K562 (cell line): ENCODE results near the gene CBFA2T3. TPM values are rescaled to one million over a fixed set of nuclear protein-coding genes. Genes with fewer than 3 reads are reported as not detected.
A peak's percentile ranks its signal among the peaks of the same experiment; 100 is the strongest.

Experiments used
- ATAC-seq: fragments of 200-7000 bp; cut with Tn5 transposase; 3 replicates; pipeline ENCODE4 v1.9.1; 2020; ENCODE audit warnings: moderate library complexity
- BruUV-seq: library from RNA; stranded (reverse); fragments of 400-500 nt; replicated peaks from 2 replicates; lab custom pipeline; 2021; lab: Mats Ljungman, UMichigan
- CTCF ChIA-PET: fragments of 300-600 bp; formaldehyde crosslinking; extraction: SDS; loops from one replicate; lab custom pipeline; 2021; ENCODE audit warnings: low intra/inter-chr PET ratio; lab: Yijun Ruan, JAX
- POLR2A ChIA-PET: fragments of 300-600, 350-650 bp; sonication (Branson Sonifier 250); formaldehyde crosslinking; extraction: SDS; loops from one replicate; lab custom pipeline; 2021; ENCODE audit warnings: antibody characterized with exemption, inconsistent platforms; lab: Yijun Ruan, JAX
- DNase-seq, 4 experiments: peaks; one replicate each; pipeline versions ENCODE4 v3.0.0 to v3.0.0-alpha.2; 2011 to 2018; ENCODE audit warnings: low spot score in 3 of 4, mixed read lengths in 3 of 4; ENCODE audit errors: extremely low read depth in 1 of 4
- FAIRE-seq: peaks from 2 replicates; lab custom pipeline; 2011; peaks lifted over from hg19 to GRCh38; lab: Jason Lieb, UNC
- H2AFZ ChIP-seq: 2 replicates; pipeline ENCODE4 v1.6.0; 2011; ENCODE audit warnings: low read depth, low read length, control low read depth, inconsistent platforms
- H3K27ac ChIP-seq: fragments of 200-600 bp; 3 replicates; pipeline ENCODE4 v1.8.0; 2011; ENCODE audit warnings: low read depth, mild to moderate bottlenecking, control low read depth, inconsistent platforms, low read length, moderate library complexity, mixed read lengths; ENCODE audit errors: extremely low read depth
- H3K27me3 ChIP-seq, 2 experiments: fragments of 300-600 bp in 1 of 2; 2 replicates in 1 of 2; 3 replicates in 1 of 2; pipeline versions ENCODE4 v1.6.0 to v1.8.0; 2011; ENCODE audit warnings: inconsistent platforms in 2 of 2, low read length in 2 of 2, mild to moderate bottlenecking in 1 of 2, mixed read lengths in 1 of 2, moderate library complexity in 1 of 2; ENCODE audit not compliant: control insufficient read depth in 2 of 2, insufficient read depth in 2 of 2
- H3K36me3 ChIP-seq: fragments of 300-600 bp; 3 replicates; pipeline ENCODE4 v1.8.0; 2011; ENCODE audit warnings: mild to moderate bottlenecking, low read length, inconsistent platforms; ENCODE audit not compliant: control insufficient read depth, insufficient read depth
- H3K4me1 ChIP-seq, 2 experiments: fragments of 200-600 bp in 1 of 2; replicated peaks in 1 of 2; 2 replicates in 1 of 2; 3 replicates in 1 of 2; pipeline versions ENCODE4 v1.5.1 to v1.8.0; 2011; ENCODE audit warnings: inconsistent platforms in 2 of 2, low read length in 2 of 2, mild to moderate bottlenecking in 1 of 2, mixed read lengths in 1 of 2, moderate library complexity in 1 of 2; ENCODE audit not compliant: control insufficient read depth in 2 of 2, insufficient read depth in 2 of 2
- H3K4me2 ChIP-seq: 2 replicates; pipeline ENCODE4 v1.6.1; 2011; ENCODE audit warnings: low read length, control low read depth, inconsistent platforms, mixed read lengths; ENCODE audit not compliant: insufficient read depth
- H3K4me3 ChIP-seq: fragments of 200-600 bp; sonication (generic), shearing (Covaris generic); 2 replicates; pipeline ENCODE4 v1.5.1; 2016; ENCODE audit warnings: control low read depth, inconsistent platforms
- H3K79me2 ChIP-seq: fragments of 200-600 bp; 3 replicates; pipeline ENCODE4 v1.8.0; 2011; ENCODE audit warnings: low read length, inconsistent platforms; ENCODE audit not compliant: control insufficient read depth, insufficient read depth
- H3K9ac ChIP-seq, 2 experiments: 2 replicates each; pipeline versions ENCODE4 v1.6.0 to v1.6.1; 2011; ENCODE audit warnings: low read depth in 2 of 2, low read length in 2 of 2, control low read depth in 1 of 2, inconsistent platforms in 1 of 2, mild to moderate bottlenecking in 1 of 2, mixed read lengths in 1 of 2; ENCODE audit not compliant: insufficient read depth in 1 of 2
- H3K9me1 ChIP-seq: one replicate; pipeline ENCODE4 v1.6.0; 2011; ENCODE audit warnings: inconsistent platforms, mild to moderate bottlenecking, low read length, moderate library complexity; ENCODE audit not compliant: control insufficient read depth, insufficient read depth
- H3K9me3 ChIP-seq: replicated peaks from 2 replicates; pipeline ENCODE4 v1.5.1; 2011; ENCODE audit warnings: low read depth, low read length, inconsistent platforms; ENCODE audit not compliant: control insufficient read depth, insufficient read depth
- H4K20me1 ChIP-seq: replicated peaks from 2 replicates; pipeline ENCODE4 v1.6.1; 2011; ENCODE audit warnings: low read length, inconsistent platforms, mixed read lengths; ENCODE audit not compliant: control insufficient read depth, insufficient read depth
- CHD4 ChIP-seq: fragments of 200-600 bp; sonication (generic); IDR thresholded peaks from 3 replicates; pipeline ENCODE4 v1.6.1; 2012; ENCODE audit warnings: low read depth, mild to moderate bottlenecking, mixed read lengths, low read length, inconsistent platforms; ENCODE audit not compliant: insufficient read depth, insufficient replicate concordance, poor library complexity, severe bottlenecking
- CTBP1 ChIP-seq: fragments of 450-650 bp; IDR thresholded peaks from 2 replicates; pipeline ENCODE4 v1.6.1; 2016; ENCODE audit warnings: borderline replicate concordance
- HNRNPK ChIP-seq: fragments of 200-400 bp; formaldehyde crosslinking; IDR thresholded peaks from one replicate; pipeline ENCODE4 v1.6.1; 2018; ENCODE audit warnings: mild to moderate bottlenecking, low read depth, low read length; ENCODE audit not compliant: poor library complexity, severe bottlenecking
- IFI16 ChIP-seq: fragments of 250-450 bp; sonication (Bioruptor Pico); IDR thresholded peaks from 2 replicates; pipeline ENCODE4 v2.1.2; 2022; ENCODE audit warnings: mild to moderate bottlenecking, inconsistent platforms
- POLR2A ChIP-seq: fragments of 450-650 bp; conservative IDR thresholded peaks from 2 replicates; pipeline ENCODE4 v1.6.1; 2016
- POLR2G ChIP-seq: fragments of 200-400 bp; formaldehyde crosslinking; IDR thresholded peaks from 2 replicates; pipeline ENCODE4 v1.6.1; 2017; ENCODE audit warnings: low read depth, mild to moderate bottlenecking, antibody characterized with exemption, low read length, moderate library complexity
- TEAD2 ChIP-seq: fragments of 450-650 bp; IDR thresholded peaks from 2 replicates; pipeline ENCODE4 v1.6.1; 2016; ENCODE audit warnings: missing genetic modification characterization, control low read depth, missing compliant biosample characterization
- ZNF146 ChIP-seq: IDR thresholded peaks from one replicate; pipeline ENCODE4 v1.6.1; 2018; ENCODE audit warnings: missing compliant biosample characterization; ENCODE audit not compliant: unreplicated experiment
- ZNF311 ChIP-seq: fragments of 250-450 bp; sonication (Bioruptor Pico); IDR thresholded peaks from 2 replicates; pipeline ENCODE4 v1.4.0; 2020; ENCODE audit warnings: mild to moderate bottlenecking, moderate library complexity
- ZNF551 ChIP-seq: fragments of 250-450 bp; sonication (Bioruptor Pico); IDR thresholded peaks from 2 replicates; pipeline ENCODE4 v1.5.0; 2021; ENCODE audit warnings: mild to moderate bottlenecking, moderate library complexity
- WGBS: fragments of 100-300 bp; shearing (Covaris generic); methylation state at CpG from one replicate; pipeline ENCODE4 v1.1.6; 2016; ENCODE audit warnings: low coverage, mixed read lengths; ENCODE audit not compliant: insufficient coverage; ENCODE audit errors: missing lambda C conversion rate; 5-methylcytosine and 5-hydroxymethylcytosine counted together
- in situ Hi-C: fragments of 300-500 bp; cut with MboI; formaldehyde crosslinking; loops from 4 replicates; pipeline ENCODE4 v1.15.0; 2018; ENCODE audit warnings: inconsistent platforms, mixed read lengths
- intact Hi-C: fragments of 100-400 bp; cut with micrococcal nuclease; formaldehyde crosslinking; loops from 2 replicates; pipeline ENCODE4 v1.14.2; 2022
- polyA plus RNA-seq, 8 experiments: library from polyadenylated mRNA; depleted of rRNA in 4 of 8; stranded (reverse) in 5 of 8; unstranded in 3 of 8; fragments of >200 nt; fragmentation: Nextera tagmentation in 2 of 8; fragmentation: Illumina TruSeq in 1 of 8; extraction: Ambion mirVana in 2 of 8; extraction: Trizol in 1 of 8; gene quantifications; 2 replicates each; pipeline versions ENCODE4 v1.2.1 to v1.2.3, GENCODE V29; 2011 to 2014; ENCODE audit warnings: inconsistent platforms in 1 of 8, missing spikeins in 1 of 8
- total RNA-seq, 7 experiments: library from RNA; depleted of rRNA in 6 of 7; stranded (reverse); fragments of >200 nt in 6 of 7; fragmentation: Illumina TruSeq in 2 of 7; extraction: Trizol in 2 of 7; gene quantifications; 2 replicates each; pipeline versions ENCODE4 v1.2.1 to v1.2.3, GENCODE V29; 2011 to 2021; ENCODE audit warnings: low replicate concordance in 1 of 7
- TF ChIP-seq, protein P1 (sequence below): IDR thresholded peaks from 2 replicates; pipeline ENCODE4 v1.6.1; 2014; ENCODE audit warnings: antibody characterized with exemption

The CBFA2T3 gene
- total and polyA plus RNA-seq, 9 of the 15 experiments (the other 6 are each of a cell fraction or from before 2014, with no cell fraction given) = 2.3 to 145 (median 6.7) TPM

DNA sequence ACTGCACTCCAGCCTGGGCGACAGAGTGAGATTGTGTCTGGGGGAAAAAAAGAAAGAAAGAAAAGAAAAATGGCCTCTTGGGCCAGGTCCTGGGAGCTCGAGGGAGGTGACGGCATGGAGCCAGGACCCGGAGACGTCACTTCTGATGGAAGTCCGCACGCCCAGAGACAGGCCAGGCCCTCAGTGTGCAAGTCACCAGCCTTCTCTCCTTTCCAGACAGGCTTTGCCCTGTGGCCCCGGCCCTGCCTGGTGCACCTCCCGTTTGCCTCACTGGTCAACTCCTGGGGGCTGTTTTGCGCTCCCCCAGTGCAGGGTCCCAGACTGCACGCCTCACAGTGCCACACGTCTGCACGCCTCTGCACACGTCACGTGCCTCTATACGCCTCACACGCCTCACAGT, 44.1 kb downstream of the CBFA2T3 start:
- DNase-seq = no peak
- FAIRE-seq = no peak
- Histone ChIP-seq H3K27me3 (no peaks in the 10 kb centered on the region), H3K79me2 (peaks cover 92% of the 10 kb centered on the region), H3K9me3 (no peaks in the 10 kb centered on the region), H2AFZ (no peak overlapping the region), H3K27ac (no peak overlapping the region), H3K4me3 (no peak overlapping the region), H4K20me1 (peaks cover 17% of the 10 kb centered on the region), H3K9ac (no peak overlapping the region), H3K36me3 (peaks cover 75% of the 10 kb centered on the region; the same call in 2 of the 3 replicates), H3K9me1 (no peaks in the 10 kb centered on the region), H3K4me2 (no peak overlapping the region), H3K4me1 (peaks cover 0 to 56% of the 10 kb centered on the region in 2 experiments; a peak in 2 of 5 replicates)
- ChIA-PET CTCF (no interaction called here), POLR2A (no interaction called here)
- in situ Hi-C loops = no loop called here
- TF ChIP-seq TEAD2 (tag) (no peak), ZNF551 (CRISPR knock-in tag) (no peak), ZNF311 (CRISPR knock-in tag) (no peak), POLR2G (0 out of 2 replicates have a peak, but pooled peaks have one; percentile 38), POLR2A (0 out of 2 replicates have a peak, but pooled peaks have one; percentile 28)
- intact Hi-C loops = no loop called here
- WGBS = 89% methylated on average over 8 of the region's 17 CpGs
- no peak for ATAC-seq
- BruUV-seq = no TSS peak

DNA sequence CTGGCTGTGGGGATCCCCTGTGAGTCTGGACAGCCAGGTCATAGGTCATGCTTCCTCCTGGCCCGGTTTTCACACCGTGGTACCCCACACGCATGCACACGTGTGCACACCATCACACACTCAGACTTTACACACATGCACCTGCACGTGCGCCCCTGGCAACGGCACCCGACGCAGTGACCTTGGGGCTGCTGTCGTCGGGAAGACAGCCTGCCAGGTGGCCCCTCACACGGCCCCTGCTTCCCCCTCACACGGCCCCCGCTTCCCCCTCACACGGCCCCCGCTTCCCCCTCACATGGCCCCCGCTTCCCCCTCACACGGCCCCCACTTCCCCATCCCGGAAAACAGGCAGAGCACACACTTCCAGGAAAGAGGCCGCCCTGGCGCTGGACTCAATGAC, 45.1 kb downstream of the CBFA2T3 start:
- no peaks in the 10 kb centered on the region for H3K9me3 ChIP-seq
- ChIA-PET POLR2A (no interaction called here), CTCF (no interaction called here)
- ATAC-seq (no peak), FAIRE-seq (no peak), DNase-seq (no peak)
- peaks cover 92% of the 10 kb centered on the region for H3K79me2 ChIP-seq
- H3K27me3 ChIP-seq = no peaks in the 10 kb centered on the region
- no peaks in the 10 kb centered on the region for H3K9me1 ChIP-seq
- no peak overlapping the region for H3K9ac ChIP-seq
- no TSS peak for BruUV-seq
- intact Hi-C loops (no loop called here), in situ Hi-C loops (no loop called here)
- TF ChIP-seq, protein P1, sequence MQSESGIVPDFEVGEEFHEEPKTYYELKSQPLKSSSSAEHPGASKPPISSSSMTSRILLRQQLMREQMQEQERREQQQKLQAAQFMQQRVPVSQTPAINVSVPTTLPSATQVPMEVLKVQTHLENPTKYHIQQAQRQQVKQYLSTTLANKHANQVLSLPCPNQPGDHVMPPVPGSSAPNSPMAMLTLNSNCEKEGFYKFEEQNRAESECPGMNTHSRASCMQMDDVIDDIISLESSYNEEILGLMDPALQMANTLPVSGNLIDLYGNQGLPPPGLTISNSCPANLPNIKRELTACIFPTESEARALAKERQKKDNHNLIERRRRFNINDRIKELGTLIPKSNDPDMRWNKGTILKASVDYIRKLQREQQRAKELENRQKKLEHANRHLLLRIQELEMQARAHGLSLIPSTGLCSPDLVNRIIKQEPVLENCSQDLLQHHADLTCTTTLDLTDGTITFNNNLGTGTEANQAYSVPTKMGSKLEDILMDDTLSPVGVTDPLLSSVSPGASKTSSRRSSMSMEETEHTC = no peak
- TF ChIP-seq TEAD2 (tag) (no peak), CTBP1 (no peak), ZNF146 (CRISPR knock-in tag) (no peak), CHD4 (no peak), IFI16 (no peak), HNRNPK (no peak)
- 96% methylated on average over 4 of the region's 21 CpGs for WGBS
- no peak overlapping the region for H2AFZ ChIP-seq
- no peak overlapping the region for H3K27ac ChIP-seq
- H3K4me1 ChIP-seq = peaks cover 0 to 58% of the 10 kb centered on the region in 2 experiments; a peak in 3 of 5 replicates
- no peak overlapping the region for H3K4me3 ChIP-seq
- peaks cover 75% of the 10 kb centered on the region; the same call in 1 of the 3 replicates for H3K36me3 ChIP-seq
- H4K20me1 ChIP-seq = peaks cover 26% of the 10 kb centered on the region
- H3K4me2 ChIP-seq = no peak overlapping the region
